K562 (cell line): ENCODE data around the gene CRHR1. TPM values are rescaled to one million over a fixed set of nuclear protein-coding genes. Genes with fewer than 3 reads are reported as not detected.
A peak's percentile ranks its signal among the peaks of the same experiment; 100 is the strongest.

Experiments
- ATAC-seq: fragments of 200-7000 bp; cut with Tn5 transposase; 3 replicates; pipeline ENCODE4 v1.9.1; 2020; ENCODE audit warnings: moderate library complexity
- BruUV-seq: library from RNA; stranded (reverse); fragments of 400-500 nt; replicated peaks from 2 replicates; lab custom pipeline; 2021; lab: Mats Ljungman, UMichigan
- CTCF ChIA-PET: fragments of 300-600 bp; formaldehyde crosslinking; extraction: SDS; loops from one replicate; lab custom pipeline; 2021; ENCODE audit warnings: low intra/inter-chr PET ratio; lab: Yijun Ruan, JAX
- POLR2A ChIA-PET: fragments of 300-600, 350-650 bp; sonication (Branson Sonifier 250); formaldehyde crosslinking; extraction: SDS; loops from one replicate; lab custom pipeline; 2021; ENCODE audit warnings: antibody characterized with exemption, inconsistent platforms; lab: Yijun Ruan, JAX
- DNase-seq, 4 experiments: peaks; one replicate each; pipeline versions ENCODE4 v3.0.0 to v3.0.0-alpha.2; 2011 to 2018; ENCODE audit warnings: low spot score in 3 of 4, mixed read lengths in 3 of 4; ENCODE audit errors: extremely low read depth in 1 of 4
- FAIRE-seq: peaks from 2 replicates; lab custom pipeline; 2011; peaks lifted over from hg19 to GRCh38; lab: Jason Lieb, UNC
- H2AFZ ChIP-seq: 2 replicates; pipeline ENCODE4 v1.6.0; 2011; ENCODE audit warnings: low read depth, low read length, control low read depth, inconsistent platforms
- H3K27ac ChIP-seq: fragments of 200-600 bp; 3 replicates; pipeline ENCODE4 v1.8.0; 2011; ENCODE audit warnings: low read depth, mild to moderate bottlenecking, control low read depth, inconsistent platforms, low read length, moderate library complexity, mixed read lengths; ENCODE audit errors: extremely low read depth
- H3K27me3 ChIP-seq, 2 experiments: fragments of 300-600 bp in 1 of 2; 2 replicates in 1 of 2; 3 replicates in 1 of 2; pipeline versions ENCODE4 v1.6.0 to v1.8.0; 2011; ENCODE audit warnings: inconsistent platforms in 2 of 2, low read length in 2 of 2, mild to moderate bottlenecking in 1 of 2, mixed read lengths in 1 of 2, moderate library complexity in 1 of 2; ENCODE audit not compliant: control insufficient read depth in 2 of 2, insufficient read depth in 2 of 2
- H3K36me3 ChIP-seq: fragments of 300-600 bp; 3 replicates; pipeline ENCODE4 v1.8.0; 2011; ENCODE audit warnings: mild to moderate bottlenecking, low read length, inconsistent platforms; ENCODE audit not compliant: control insufficient read depth, insufficient read depth
- H3K4me1 ChIP-seq, 2 experiments: fragments of 200-600 bp in 1 of 2; replicated peaks in 1 of 2; 2 replicates in 1 of 2; 3 replicates in 1 of 2; pipeline versions ENCODE4 v1.5.1 to v1.8.0; 2011; ENCODE audit warnings: inconsistent platforms in 2 of 2, low read length in 2 of 2, mild to moderate bottlenecking in 1 of 2, mixed read lengths in 1 of 2, moderate library complexity in 1 of 2; ENCODE audit not compliant: control insufficient read depth in 2 of 2, insufficient read depth in 2 of 2
- H3K4me2 ChIP-seq: 2 replicates; pipeline ENCODE4 v1.6.1; 2011; ENCODE audit warnings: low read length, control low read depth, inconsistent platforms, mixed read lengths; ENCODE audit not compliant: insufficient read depth
- H3K4me3 ChIP-seq: fragments of 200-600 bp; sonication (generic), shearing (Covaris generic); 2 replicates; pipeline ENCODE4 v1.5.1; 2016; ENCODE audit warnings: control low read depth, inconsistent platforms
- H3K79me2 ChIP-seq: fragments of 200-600 bp; 3 replicates; pipeline ENCODE4 v1.8.0; 2011; ENCODE audit warnings: low read length, inconsistent platforms; ENCODE audit not compliant: control insufficient read depth, insufficient read depth
- H3K9ac ChIP-seq, 2 experiments: 2 replicates each; pipeline versions ENCODE4 v1.6.0 to v1.6.1; 2011; ENCODE audit warnings: low read depth in 2 of 2, low read length in 2 of 2, control low read depth in 1 of 2, inconsistent platforms in 1 of 2, mild to moderate bottlenecking in 1 of 2, mixed read lengths in 1 of 2; ENCODE audit not compliant: insufficient read depth in 1 of 2
- H3K9me1 ChIP-seq: one replicate; pipeline ENCODE4 v1.6.0; 2011; ENCODE audit warnings: inconsistent platforms, mild to moderate bottlenecking, low read length, moderate library complexity; ENCODE audit not compliant: control insufficient read depth, insufficient read depth
- H3K9me3 ChIP-seq: replicated peaks from 2 replicates; pipeline ENCODE4 v1.5.1; 2011; ENCODE audit warnings: low read depth, low read length, inconsistent platforms; ENCODE audit not compliant: control insufficient read depth, insufficient read depth
- H4K20me1 ChIP-seq: replicated peaks from 2 replicates; pipeline ENCODE4 v1.6.1; 2011; ENCODE audit warnings: low read length, inconsistent platforms, mixed read lengths; ENCODE audit not compliant: control insufficient read depth, insufficient read depth
- FOXK2 ChIP-seq, 2 experiments: fragments of 450-650 bp; IDR thresholded peaks in 1 of 2; conservative IDR thresholded peaks in 1 of 2; 2 replicates each; pipeline ENCODE4 v1.6.1; 2016; ENCODE audit warnings: low read depth in 2 of 2, mild to moderate bottlenecking in 1 of 2
- MEIS2 ChIP-seq: fragments of 450-650 bp; IDR thresholded peaks from 2 replicates; pipeline ENCODE4 v1.6.1; 2014; ENCODE audit warnings: mild to moderate bottlenecking; ENCODE audit not compliant: partially characterized antibody
- POLR2G ChIP-seq: fragments of 200-400 bp; formaldehyde crosslinking; IDR thresholded peaks from 2 replicates; pipeline ENCODE4 v1.6.1; 2017; ENCODE audit warnings: low read depth, mild to moderate bottlenecking, antibody characterized with exemption, low read length, moderate library complexity
- ZFP36 ChIP-seq: fragments of 150-350 bp; IDR thresholded peaks from 2 replicates; pipeline ENCODE4 v1.6.1; 2018; ENCODE audit warnings: low read length, low read depth; ENCODE audit not compliant: partially characterized antibody
- WGBS: fragments of 100-300 bp; shearing (Covaris generic); methylation state at CpG from one replicate; pipeline ENCODE4 v1.1.6; 2016; ENCODE audit warnings: low coverage, mixed read lengths; ENCODE audit not compliant: insufficient coverage; ENCODE audit errors: missing lambda C conversion rate; 5-methylcytosine and 5-hydroxymethylcytosine counted together
- in situ Hi-C: fragments of 300-500 bp; cut with MboI; formaldehyde crosslinking; loops from 4 replicates; pipeline ENCODE4 v1.15.0; 2018; ENCODE audit warnings: inconsistent platforms, mixed read lengths
- intact Hi-C: fragments of 100-400 bp; cut with micrococcal nuclease; formaldehyde crosslinking; loops from 2 replicates; pipeline ENCODE4 v1.14.2; 2022
- polyA plus RNA-seq, 8 experiments: library from polyadenylated mRNA; depleted of rRNA in 4 of 8; stranded (reverse) in 5 of 8; unstranded in 3 of 8; fragments of >200 nt; fragmentation: Nextera tagmentation in 2 of 8; fragmentation: Illumina TruSeq in 1 of 8; extraction: Ambion mirVana in 2 of 8; extraction: Trizol in 1 of 8; gene quantifications; 2 replicates each; pipeline versions ENCODE4 v1.2.1 to v1.2.3, GENCODE V29; 2011 to 2014; ENCODE audit warnings: inconsistent platforms in 1 of 8, missing spikeins in 1 of 8
- total RNA-seq, 7 experiments: library from RNA; depleted of rRNA in 6 of 7; stranded (reverse); fragments of >200 nt in 6 of 7; fragmentation: Illumina TruSeq in 2 of 7; extraction: Trizol in 2 of 7; gene quantifications; 2 replicates each; pipeline versions ENCODE4 v1.2.1 to v1.2.3, GENCODE V29; 2011 to 2021; ENCODE audit warnings: low replicate concordance in 1 of 7
- TF ChIP-seq, protein P1 (sequence below): fragments of 250-450 bp; sonication (Bioruptor Pico); IDR thresholded peaks from 2 replicates; pipeline ENCODE4 v1.4.0; 2020; ENCODE audit warnings: mild to moderate bottlenecking

The CRHR1 gene
- total and polyA plus RNA-seq, 9 of the 15 experiments (the other 6 are each of a cell fraction or from before 2014, with no cell fraction given): 0.05 TPM; not detected in 8

DNA sequence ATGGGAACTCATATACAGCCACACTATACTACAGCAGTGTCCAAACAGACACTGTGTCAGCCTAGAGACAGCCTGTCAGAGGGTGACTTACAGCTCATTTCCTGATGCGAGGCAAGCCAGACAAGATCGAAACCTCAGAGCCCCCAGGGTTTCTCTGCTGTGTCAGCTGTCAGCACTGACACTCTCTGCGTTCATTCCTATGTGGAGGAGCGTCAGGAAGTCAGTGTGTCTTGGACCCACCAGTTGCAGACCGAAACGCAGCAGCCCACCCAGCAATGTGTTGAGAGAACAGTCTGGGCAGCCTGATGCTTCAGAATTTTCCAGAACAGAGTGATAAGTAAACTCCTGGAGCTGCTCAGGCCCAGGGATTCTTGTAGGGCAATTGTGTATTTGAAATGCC is 89.6 kb downstream of the CRHR1 start (continued):
- TF ChIP-seq ZFP36 (no peak), MEIS2 (peak; percentile 77)
- TF ChIP-seq, all 486 proteins: peak for 3

DNA sequence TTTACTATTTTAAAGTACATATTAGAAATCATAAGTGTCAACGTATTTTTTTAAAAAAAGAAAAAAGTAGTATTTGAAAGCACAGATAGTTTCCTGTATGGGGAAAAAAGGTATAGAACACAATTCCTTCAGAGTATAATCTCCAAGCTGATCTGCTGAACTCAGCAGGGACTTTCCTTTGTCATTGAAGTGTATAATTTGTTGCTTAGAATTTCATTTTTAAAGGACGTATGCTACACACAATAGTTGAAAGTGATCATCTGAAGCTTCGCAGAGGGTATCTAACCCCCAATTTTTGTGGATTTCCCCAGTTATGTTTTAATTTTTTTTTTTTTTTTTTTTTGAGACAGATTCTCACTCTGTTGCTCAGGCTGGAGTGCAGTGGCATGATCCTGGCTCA is 90.0 kb downstream of the CRHR1 start:
- in situ Hi-C loops: no loop called here
- H3K9ac ChIP-seq: no peak overlapping the region
- intact Hi-C loops: no loop called here
- H3K79me2 ChIP-seq: no peaks in the 10 kb centered on the region
- H3K4me3 ChIP-seq: no peak overlapping the region
- no peaks in the 10 kb centered on the region for H4K20me1 ChIP-seq
- BruUV-seq: no TSS peak
- H3K4me2 ChIP-seq: no peak overlapping the region
- H3K9me1 ChIP-seq: no peaks in the 10 kb centered on the region
- ChIA-PET CTCF (no interaction called here), POLR2A (no interaction called here)
- DNase-seq (no peak), ATAC-seq (no peak), FAIRE-seq (no peak)
- H3K27me3 ChIP-seq: peaks cover 15 to 31% of the 10 kb centered on the region in 2 experiments; a peak in 4 of 5 replicates
- H3K4me1 ChIP-seq: peaks cover 3 to 11% of the 10 kb centered on the region in 2 experiments; a peak in 2 of 5 replicates
- TF ChIP-seq FOXK2 (conservative IDR thresholded peaks at IDR 0.05 in 1 of 2, IDR thresholded peaks at IDR 0.05 in 1 of 2; ENCODE audit: low read depth in 2 of 2) (no peak), POLR2G (no peak)
- TF ChIP-seq, protein P1, sequence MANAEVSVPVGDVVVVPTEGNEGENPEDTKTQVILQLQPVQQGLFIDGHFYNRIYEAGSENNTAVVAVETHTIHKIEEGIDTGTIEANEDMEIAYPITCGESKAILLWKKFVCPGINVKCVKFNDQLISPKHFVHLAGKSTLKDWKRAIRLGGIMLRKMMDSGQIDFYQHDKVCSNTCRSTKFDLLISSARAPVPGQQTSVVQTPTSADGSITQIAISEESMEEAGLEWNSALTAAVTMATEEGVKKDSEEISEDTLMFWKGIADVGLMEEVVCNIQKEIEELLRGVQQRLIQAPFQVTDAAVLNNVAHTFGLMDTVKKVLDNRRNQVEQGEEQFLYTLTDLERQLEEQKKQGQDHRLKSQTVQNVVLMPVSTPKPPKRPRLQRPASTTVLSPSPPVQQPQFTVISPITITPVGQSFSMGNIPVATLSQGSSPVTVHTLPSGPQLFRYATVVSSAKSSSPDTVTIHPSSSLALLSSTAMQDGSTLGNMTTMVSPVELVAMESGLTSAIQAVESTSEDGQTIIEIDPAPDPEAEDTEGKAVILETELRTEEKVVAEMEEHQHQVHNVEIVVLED (CRISPR knock-in tag): no peak
- no peak overlapping the region for H3K27ac ChIP-seq
- no peak overlapping the region for H2AFZ ChIP-seq
- no peaks in the 10 kb centered on the region for H3K9me3 ChIP-seq
- 2% methylated on average over 3 of the region's 3 CpGs for WGBS
- H3K36me3 ChIP-seq: no peaks in the 10 kb centered on the region
